Stomach (tissue), 9 donors: Measurements from ENCODE around the gene GRK2. TPM values are rescaled to one million over a fixed set of nuclear protein-coding genes. Genes with fewer than 3 reads are reported as not detected.

Experiments
- DNase-seq, 2 donors: peaks; one replicate each; pipeline versions ENCODE4 v3.0.0 to v3.0.0-alpha.2; 2013 to 2019
- H3K27ac ChIP-seq, 5 donors: fragments of 200-600 bp in 4 of 5; sonication (generic) in 4 of 5; one replicate each; pipeline ENCODE4 v1.5.1; 2013 to 2019; ENCODE audit warnings: mild to moderate bottlenecking in 1 of 5, moderate library complexity in 1 of 5
- H3K27me3 ChIP-seq, 3 donors: fragments of 200-600 bp; sonication (generic); one replicate each; pipeline ENCODE4 v1.5.1; 2017 to 2019; ENCODE audit warnings: mixed run types in 1 of 3
- H3K36me3 ChIP-seq, 4 donors: fragments of 200-600 bp; sonication (generic); 1 replicate in 3 of 4; 2 replicates in 1 of 4; pipeline ENCODE4 v1.5.1; 2016 to 2019
- H3K4me1 ChIP-seq, 4 donors: fragments of 200-600 bp; sonication (generic); one replicate each; pipeline ENCODE4 v1.5.1; 2016 to 2019
- H3K4me3 ChIP-seq, 4 donors: fragments of 200-600 bp; sonication (generic) in 3 of 4; one replicate each; pipeline ENCODE4 v1.5.1; 2016 to 2019; ENCODE audit warnings: mild to moderate bottlenecking in 1 of 4
- H3K9me3 ChIP-seq, 4 donors: fragments of 200-600 bp; sonication (generic); one replicate each; pipeline ENCODE4 v1.5.1; 2016 to 2019
- EP300 ChIP-seq: sonication (generic); formaldehyde crosslinking; IDR thresholded peaks from one replicate; pipeline ENCODE4 v1.6.1; 2017; ENCODE audit warnings: antibody characterized with exemption
- POLR2A ChIP-seq, 4 donors: fragments of 450-650 bp; IDR thresholded peaks; one replicate each; pipeline ENCODE4 v1.6.1; 2016; ENCODE audit warnings: antibody characterized with exemption in 4 of 4, control low read depth in 2 of 4, mild to moderate bottlenecking in 1 of 4, moderate library complexity in 1 of 4
- POLR2AphosphoS5 ChIP-seq, 3 donors: sonication (generic); formaldehyde crosslinking; IDR thresholded peaks; one replicate each; pipeline ENCODE4 v1.6.1; 2016; ENCODE audit warnings: antibody characterized with exemption in 3 of 3
- WGBS, 5 donors: extraction: QIAGEN DNeasy Blood & Tissue Kit in 3 of 5; methylation state at CpG; one replicate each; pipeline versions ENCODE4 v1.1.5 to v1.1.7; 2013 to 2018; 5-methylcytosine and 5-hydroxymethylcytosine counted together
- intact Hi-C: fragments of 100-400 bp; cut with DNase I; formaldehyde crosslinking; loops from one replicate; pipeline ENCODE4 v1.15.1; 2023; ENCODE audit warnings: low total_unique reads
- polyA plus RNA-seq, 3 donors: library from polyadenylated mRNA; stranded (reverse); fragments of 200-250 nt; gene quantifications; one replicate each; pipeline ENCODE4 v1.2.3, GENCODE V29; 2013
- total RNA-seq, 5 donors: library from RNA; depleted of rRNA; stranded (reverse); fragments of >200 nt; gene quantifications; one replicate each; pipeline versions ENCODE4 v1.1.0 to v1.2.3, GENCODE V29; 2014 to 2016
- TF ChIP-seq, protein P1 (sequence below), 7 experiments: fragments of 450-650 bp in 4 of 7; fragments of 200-600 bp in 3 of 7; sonication (generic) in 3 of 7; IDR thresholded peaks; one replicate each; pipeline ENCODE4 v1.5.1; 2016 to 2019; ENCODE audit warnings: antibody characterized with exemption in 7 of 7, control low read depth in 2 of 7, mild to moderate bottlenecking in 1 of 7
- donor health status: healthy with polysubstance abuse.
- donor health status: Bipolar disorder and iron deficiency.
- donor health status: healthy.

The GRK2 gene
- total and polyA plus RNA-seq, 8 donors = 44.0 to 266 (median 86.2) TPM

DNA sequence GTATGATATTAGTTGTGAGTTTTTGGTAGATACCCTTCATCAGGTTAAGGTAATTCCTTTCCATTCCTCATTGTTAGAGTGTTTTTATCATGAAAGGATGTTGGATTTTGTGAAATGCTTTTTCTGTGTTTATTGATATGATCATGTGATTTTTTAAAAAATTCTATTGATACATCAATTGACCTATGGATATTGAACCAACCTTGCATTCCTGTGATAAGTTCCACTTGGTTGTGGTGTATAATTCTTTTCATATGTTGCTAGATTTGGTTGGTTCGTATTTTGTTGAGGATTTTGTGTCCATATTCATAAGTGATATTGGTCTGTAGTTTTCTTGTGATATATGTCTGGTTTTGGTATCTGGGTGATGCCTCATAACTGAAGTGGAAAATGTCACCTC, 29.6 kb downstream of the GRK2 start:
- H3K4me1 ChIP-seq = peaks cover 9 to 40% (median 22%) of the 10 kb centered on the region in 4 donors
- H3K4me3 ChIP-seq = no peak overlapping the region
- 97 to 100% (median 100%) methylated on average over 1 of the region's 1 CpG for WGBS, 5 donors
- no peak overlapping the region for H3K27ac ChIP-seq
- TF ChIP-seq POLR2AphosphoS5 (IDR thresholded peaks at IDR 0.05) (no peak), EP300 (no peak), POLR2A (IDR thresholded peaks at IDR 0.05) (no peak)
- TF ChIP-seq, protein P1, sequence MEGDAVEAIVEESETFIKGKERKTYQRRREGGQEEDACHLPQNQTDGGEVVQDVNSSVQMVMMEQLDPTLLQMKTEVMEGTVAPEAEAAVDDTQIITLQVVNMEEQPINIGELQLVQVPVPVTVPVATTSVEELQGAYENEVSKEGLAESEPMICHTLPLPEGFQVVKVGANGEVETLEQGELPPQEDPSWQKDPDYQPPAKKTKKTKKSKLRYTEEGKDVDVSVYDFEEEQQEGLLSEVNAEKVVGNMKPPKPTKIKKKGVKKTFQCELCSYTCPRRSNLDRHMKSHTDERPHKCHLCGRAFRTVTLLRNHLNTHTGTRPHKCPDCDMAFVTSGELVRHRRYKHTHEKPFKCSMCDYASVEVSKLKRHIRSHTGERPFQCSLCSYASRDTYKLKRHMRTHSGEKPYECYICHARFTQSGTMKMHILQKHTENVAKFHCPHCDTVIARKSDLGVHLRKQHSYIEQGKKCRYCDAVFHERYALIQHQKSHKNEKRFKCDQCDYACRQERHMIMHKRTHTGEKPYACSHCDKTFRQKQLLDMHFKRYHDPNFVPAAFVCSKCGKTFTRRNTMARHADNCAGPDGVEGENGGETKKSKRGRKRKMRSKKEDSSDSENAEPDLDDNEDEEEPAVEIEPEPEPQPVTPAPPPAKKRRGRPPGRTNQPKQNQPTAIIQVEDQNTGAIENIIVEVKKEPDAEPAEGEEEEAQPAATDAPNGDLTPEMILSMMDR (IDR thresholded peaks at IDR 0.05) = no peak
- peaks cover 36 to 80% (median 72%) of the 10 kb centered on the region in 4 donors for H3K36me3 ChIP-seq
- peaks cover 0 to 10% (median 0%) of the 10 kb centered on the region in 4 donors for H3K9me3 ChIP-seq
- no peak for DNase-seq
- no peaks in the 10 kb centered on the region for H3K27me3 ChIP-seq
- intact Hi-C loops = no loop called here

DNA sequence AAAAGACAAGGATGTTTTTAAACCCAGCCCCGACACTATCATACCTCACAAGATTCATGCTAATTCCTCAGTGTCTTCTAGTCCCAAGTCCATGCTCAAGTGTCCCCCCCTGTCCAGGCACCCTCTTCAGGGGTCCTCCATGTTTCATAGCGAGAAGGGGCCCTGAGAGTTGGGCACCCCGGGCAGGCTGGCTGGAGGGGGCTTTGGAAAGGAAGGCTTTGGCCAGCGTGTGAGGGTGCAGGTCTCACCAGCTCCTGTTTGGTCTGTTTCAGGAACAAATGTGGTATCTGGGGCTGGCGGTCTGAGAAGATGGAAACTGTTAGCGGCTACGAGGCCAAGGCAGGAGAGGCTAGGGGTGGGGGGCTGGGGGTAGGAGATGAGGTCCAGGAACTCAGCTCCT, 32.5 kb downstream of the GRK2 start:
- DNase-seq = no peak
- TF ChIP-seq EP300 (no peak), POLR2A (IDR thresholded peaks at IDR 0.05) (no peak), POLR2AphosphoS5 (IDR thresholded peaks at IDR 0.05) (no peak)
- TF ChIP-seq, protein P1 (IDR thresholded peaks at IDR 0.05) = no peak
- Histone ChIP-seq H3K36me3 (peaks cover 32 to 70% (median 68%) of the 10 kb centered on the region in 4 donors), H3K27me3 (no peaks in the 10 kb centered on the region), H3K4me1 (peaks cover 15 to 31% (median 21%) of the 10 kb centered on the region in 4 donors), H3K4me3 (no peak overlapping the region), H3K27ac (no peak overlapping the region), H3K9me3 (peaks cover 0 to 10% (median 0%) of the 10 kb centered on the region in 4 donors)
- intact Hi-C loops = no loop called here
- 91 to 96% (median 95%) methylated on average over 7 of the region's 7 CpGs for WGBS, 5 donors

DNA sequence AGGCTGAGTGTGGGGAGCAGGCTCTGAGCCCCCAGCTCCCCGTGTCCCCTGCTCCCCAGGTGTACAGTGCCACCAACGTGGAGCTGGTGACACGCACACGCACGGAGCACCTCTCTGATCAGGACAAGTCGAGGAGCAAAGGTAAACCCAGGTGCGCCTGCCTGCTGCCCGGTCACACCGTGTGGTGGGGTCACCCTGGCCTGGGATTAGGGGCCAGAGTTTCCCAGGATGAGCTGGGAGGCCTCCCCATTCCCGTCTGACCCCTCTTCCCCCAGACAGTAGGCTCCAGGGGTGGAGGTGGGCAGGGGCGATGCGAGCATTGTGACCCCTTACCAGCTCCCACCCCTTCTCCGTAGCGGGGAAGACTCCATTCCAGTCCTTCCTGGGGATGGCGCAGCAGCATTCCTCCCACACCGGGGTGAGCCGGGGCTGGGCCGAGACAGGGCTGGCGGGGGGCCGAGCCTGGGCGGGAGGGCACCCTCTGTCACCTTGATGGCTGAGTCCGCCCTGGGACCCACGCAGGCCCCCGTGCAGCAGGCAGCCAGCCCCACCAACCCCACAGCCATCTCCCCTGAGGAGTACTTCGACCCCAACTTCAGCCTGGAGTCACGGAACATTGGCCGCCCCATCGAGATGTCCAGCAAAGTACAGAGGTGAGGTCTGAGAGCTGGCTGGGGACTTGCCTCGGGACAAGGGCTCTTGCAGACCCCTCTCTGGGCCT, 33.4 kb downstream of the GRK2 start:
- Histone ChIP-seq H3K36me3 (peaks cover 32 to 70% (median 65%) of the 10 kb centered on the region in 4 donors), H3K4me3 (no peak overlapping the region), H3K9me3 (peaks cover 0 to 10% (median 0%) of the 10 kb centered on the region in 4 donors), H3K27me3 (no peaks in the 10 kb centered on the region), H3K4me1 (peaks cover 23 to 35% (median 28%) of the 10 kb centered on the region in 4 donors), H3K27ac (no peak overlapping the region)
- WGBS, 5 donors = 88 to 95% (median 94%) methylated on average over 17 to 29 of the region's 29 CpGs
- DNase-seq = no peak
- TF ChIP-seq POLR2A (IDR thresholded peaks at IDR 0.05) (no peak), EP300 (no peak), POLR2AphosphoS5 (IDR thresholded peaks at IDR 0.05) (no peak)
- TF ChIP-seq, protein P1 (IDR thresholded peaks at IDR 0.05) = no peak
- intact Hi-C loops = no loop called here

DNA sequence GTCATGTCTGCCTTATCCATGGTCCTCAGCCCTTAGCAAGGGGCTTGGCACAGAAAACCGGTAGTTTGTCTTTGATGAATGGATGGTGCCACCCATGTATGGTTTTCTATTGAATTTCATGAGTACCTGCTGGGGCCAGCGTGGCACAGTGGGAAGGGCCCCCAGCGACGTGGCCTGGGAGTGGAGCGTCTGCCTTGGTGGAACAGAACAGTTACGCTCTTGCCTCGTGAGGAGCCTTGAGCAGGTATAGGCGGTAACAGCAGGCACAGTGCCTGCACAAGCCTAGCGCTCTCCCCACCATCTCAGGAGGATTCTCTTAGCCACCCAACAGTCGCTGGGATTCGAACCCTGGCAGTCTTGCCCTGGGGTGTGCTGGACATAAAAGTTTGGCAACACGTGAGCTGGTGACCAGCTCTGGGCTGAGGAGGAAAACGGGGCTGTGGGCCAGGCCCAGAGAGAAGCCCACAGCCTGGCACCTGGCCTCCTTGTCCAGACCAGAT, 34.0 kb downstream of the GRK2 start:
- H3K36me3 ChIP-seq = peaks cover 32 to 66% (median 58%) of the 10 kb centered on the region in 4 donors
- peaks cover 0 to 8% (median 0%) of the 10 kb centered on the region in 4 donors for H3K9me3 ChIP-seq
- H3K4me1 ChIP-seq = peaks cover 26 to 42% (median 34%) of the 10 kb centered on the region in 4 donors
- WGBS, 5 donors = 89 to 96% (median 94%) methylated on average over 7 to 13 of the region's 13 CpGs
- intact Hi-C loops = no loop called here
- no peak for TF ChIP-seq EP300
- no peaks in the 10 kb centered on the region for H3K27me3 ChIP-seq
- H3K27ac ChIP-seq = no peak overlapping the region
- H3K4me3 ChIP-seq = no peak overlapping the region
- DNase-seq = no peak
